GM20431 (cell line): ENCODE measurements around the gene EEA1.

Experiments
- in situ Hi-C: fragments of 300-500 bp; cut with MseI, MboI; formaldehyde crosslinking; loops from one replicate; pipeline ENCODE4 v1.15.0; 2020; ENCODE audit warnings: low sequenced_read_pairs; ENCODE audit not compliant: unreplicated experiment

EEA1 gene

DNA sequence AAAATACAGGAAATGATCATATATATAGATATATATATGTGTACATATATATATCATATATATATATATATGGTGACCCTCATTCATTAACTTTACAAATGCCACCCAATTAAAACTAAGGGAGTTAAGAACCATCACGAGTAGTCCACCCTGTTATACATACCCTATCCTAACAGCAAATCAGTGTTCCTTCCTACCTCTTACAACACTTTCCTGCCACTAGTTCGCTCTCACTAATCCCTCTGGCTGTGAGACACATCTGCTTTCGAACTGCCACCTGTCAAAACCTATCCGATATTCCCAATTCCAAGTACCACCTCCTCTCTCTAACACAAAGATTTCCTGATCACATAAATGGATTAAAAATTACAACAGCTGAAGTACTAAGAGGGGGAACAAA, 100.5 kb downstream of the EEA1 start:
- in situ Hi-C loops: no loop called here

DNA sequence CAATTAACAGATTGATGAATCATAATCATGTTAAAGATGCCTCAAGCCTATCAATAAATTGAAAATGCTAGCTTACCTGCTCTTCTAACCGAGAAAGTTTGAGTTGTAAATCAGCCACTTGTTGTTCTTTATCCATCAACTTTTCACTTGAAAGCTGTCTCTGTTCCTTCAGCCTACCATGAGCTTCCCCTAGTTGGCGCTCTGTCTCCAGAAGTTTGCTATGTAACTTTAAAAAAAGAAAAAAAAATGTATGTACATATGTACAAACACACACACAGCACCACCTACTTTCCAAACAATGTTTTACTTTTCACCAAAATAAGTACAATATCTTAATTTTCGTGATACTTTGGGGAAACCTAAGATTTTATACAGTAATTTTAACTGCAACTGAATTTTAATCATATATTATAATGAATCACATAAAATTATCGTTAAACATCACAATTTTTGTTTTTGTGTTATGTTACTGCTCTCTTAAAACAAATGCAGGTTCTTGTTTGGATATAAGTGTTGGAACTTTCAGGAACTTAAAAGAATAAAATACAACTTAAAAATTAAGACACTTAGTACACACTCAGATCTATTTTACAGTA, 101.2 kb downstream of the EEA1 start:
- in situ Hi-C loops: no loop called here

DNA sequence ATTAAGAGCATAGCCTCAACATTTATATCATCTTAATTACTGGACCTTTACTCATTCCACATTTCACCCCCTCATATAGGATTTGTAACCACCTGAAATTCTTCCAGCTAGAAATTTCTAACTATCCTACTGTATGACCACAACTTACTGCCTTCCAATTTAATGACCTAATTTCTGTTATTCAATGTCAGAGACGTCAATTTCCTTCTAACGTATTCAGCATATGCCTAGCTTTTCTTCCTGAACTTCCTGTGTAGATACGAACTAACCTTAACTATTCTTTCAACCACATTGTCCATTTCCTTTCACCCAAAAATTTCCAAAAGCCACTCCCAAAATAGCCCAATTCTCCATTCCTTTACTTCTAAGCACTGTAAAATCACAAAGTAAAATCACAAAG, 108.0 kb downstream of the EEA1 start:
- in situ Hi-C loops: no loop called here

DNA sequence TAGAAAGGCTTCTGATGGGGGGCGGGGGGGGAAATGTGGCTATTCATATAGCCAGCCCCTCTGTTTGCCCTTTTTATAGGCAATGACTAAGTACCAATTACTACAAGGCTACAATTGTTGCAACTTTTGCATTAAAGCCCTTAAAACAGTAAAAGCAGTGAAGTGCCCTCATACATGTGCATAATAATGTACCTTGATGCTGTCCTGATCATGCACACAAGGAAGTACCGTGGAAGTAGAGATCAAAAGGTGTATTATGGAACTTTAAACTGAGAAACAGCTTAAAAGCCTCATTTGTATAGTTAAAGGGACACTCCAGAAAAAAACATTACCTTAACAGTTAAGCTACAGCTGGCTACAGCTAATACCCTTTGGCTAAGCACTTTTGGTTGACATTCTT, 114.5 kb downstream of the EEA1 start:
- in situ Hi-C loops: no loop called here

DNA sequence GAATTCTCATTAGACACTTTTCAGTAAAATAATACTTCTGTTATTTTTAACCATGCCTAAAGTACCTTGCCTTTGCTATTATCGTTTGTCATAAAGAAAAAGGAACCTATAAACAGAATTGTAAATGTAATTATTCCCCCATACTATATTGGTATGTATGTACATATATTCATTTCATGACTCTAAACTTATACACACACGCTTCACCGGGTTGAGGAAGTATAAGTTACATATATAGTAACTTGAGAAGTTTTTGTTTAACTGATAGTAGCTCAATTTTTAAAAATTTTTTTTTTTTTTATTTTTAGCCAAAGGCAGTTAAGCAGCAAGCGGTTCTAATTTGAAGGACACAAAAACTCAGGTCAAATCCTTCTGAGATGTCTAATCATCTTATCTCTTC, 118.7 kb downstream of the EEA1 start:
- in situ Hi-C loops: no loop called here

DNA sequence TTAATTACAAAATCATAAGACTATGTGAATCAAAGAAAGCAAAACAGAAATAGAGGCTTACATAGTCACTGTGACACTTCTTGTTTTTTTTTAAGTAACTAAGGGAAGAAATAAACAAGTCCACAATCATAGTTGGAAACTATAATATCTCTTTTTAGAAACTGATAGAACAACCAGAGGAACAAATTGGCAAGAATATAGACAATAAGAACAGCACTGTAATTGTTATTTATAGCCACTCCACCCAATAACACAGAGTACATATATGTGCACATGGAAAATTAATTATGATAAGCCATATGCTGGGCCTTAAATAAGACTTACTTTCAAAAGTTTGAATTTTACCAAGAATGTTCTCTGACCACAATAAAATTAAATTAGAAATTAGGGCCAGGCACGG, 125.2 kb downstream of the EEA1 start:
- in situ Hi-C loops: no loop called here

DNA sequence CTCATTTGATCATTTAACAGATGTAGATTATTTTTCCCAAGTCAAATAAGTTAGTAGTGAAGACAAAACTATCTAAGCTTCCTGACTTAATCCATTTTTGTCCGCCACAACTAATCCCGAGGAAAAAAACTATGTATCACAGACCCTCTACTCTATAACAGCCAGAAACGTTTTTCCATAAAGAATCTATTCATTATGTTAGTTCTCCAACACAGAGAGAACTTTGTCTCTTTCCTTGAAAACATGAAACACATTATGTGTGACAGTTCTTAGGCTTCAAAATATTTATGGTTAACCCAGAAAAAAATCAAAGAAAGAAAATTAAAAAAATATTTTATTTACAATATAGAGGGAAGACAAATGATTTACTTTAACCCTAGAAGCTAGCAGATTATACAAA, 126.2 kb downstream of the EEA1 start:
- in situ Hi-C loops: no loop called here

DNA sequence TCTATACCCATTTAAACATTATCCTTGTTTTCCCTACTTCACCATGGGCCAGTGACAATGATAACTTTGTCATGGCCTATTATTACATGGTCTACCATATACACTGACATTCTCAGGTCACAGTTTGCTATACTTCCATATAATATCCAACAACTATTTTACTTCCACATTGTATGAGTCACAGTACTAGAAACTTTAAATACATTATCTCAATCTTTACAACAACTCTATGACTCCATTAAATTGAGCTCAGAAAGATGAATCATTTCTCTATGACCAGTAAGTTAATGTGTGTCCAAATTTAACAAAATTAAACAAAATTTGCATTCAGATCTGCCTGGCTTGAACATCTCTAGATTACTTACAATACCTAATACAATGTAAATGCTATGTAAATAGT, 132.4 kb downstream of the EEA1 start:
- in situ Hi-C loops: loop anchor here (25.0 kb wide), 1 partner anchor 616 kb away; no protein-coding TSS in a partner anchor

DNA sequence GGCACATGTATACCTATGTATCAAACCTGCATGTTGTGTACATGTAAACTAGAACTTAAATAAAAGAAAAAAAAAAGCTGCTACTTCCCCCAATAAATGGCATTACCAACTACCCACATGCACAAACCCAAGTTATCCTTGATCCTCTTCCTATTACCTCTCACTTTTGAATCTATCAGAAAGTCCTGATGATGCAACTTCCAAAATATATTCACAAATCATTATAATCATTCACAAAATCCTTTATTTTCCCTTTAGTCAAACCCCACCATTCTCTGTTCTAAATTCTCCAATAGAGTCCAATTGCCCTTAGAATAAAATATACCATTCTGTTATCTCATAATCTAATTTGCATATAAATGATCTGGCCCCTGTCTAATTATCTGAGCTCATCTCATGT, 134.3 kb downstream of the EEA1 start:
- in situ Hi-C loops: loop anchor here (25.0 kb wide), 1 partner anchor 617 kb away; no protein-coding TSS in a partner anchor

DNA sequence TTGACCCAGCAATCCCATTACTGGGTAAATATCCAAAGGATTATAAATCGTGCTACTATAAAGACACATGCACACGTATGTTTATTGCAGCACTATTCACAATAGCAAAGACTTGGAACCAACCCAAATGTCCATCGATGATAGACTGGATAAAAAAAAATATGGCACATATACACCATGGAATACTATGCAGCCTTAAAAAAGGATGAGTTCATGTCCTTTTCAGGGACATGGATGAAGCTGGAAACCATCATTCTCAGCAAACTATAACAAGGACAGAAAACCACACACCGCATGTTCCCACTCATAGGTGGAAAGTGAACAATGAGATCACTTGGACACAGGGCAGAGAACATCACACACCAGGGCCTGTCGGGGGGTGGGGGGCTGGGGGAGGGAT, 134.7 kb downstream of the EEA1 start:
- in situ Hi-C loops: loop anchor here (25.0 kb wide), 1 partner anchor 618 kb away; no protein-coding TSS in a partner anchor

DNA sequence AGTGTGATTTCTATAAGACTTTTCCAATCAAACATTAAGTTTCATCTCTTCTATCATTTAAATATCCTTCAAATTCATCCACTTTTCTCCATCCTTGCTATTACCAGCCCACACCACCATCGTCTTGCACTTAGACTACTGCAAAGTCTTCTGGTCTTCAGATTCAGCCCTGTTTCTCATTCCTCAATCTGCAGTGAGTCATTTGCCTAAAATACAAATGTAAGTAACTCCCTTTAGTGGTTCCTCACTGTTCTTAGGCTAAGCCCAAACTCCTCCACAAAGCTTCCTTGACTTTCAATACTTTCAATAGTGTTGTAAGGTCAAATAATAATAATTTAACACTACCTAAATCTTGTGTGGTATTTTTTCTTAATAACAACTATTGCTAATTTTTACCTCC, 143.1 kb downstream of the EEA1 start:
- in situ Hi-C loops: loop anchor here (25.0 kb wide), 1 partner anchor 626 kb away; no protein-coding TSS in a partner anchor

DNA sequence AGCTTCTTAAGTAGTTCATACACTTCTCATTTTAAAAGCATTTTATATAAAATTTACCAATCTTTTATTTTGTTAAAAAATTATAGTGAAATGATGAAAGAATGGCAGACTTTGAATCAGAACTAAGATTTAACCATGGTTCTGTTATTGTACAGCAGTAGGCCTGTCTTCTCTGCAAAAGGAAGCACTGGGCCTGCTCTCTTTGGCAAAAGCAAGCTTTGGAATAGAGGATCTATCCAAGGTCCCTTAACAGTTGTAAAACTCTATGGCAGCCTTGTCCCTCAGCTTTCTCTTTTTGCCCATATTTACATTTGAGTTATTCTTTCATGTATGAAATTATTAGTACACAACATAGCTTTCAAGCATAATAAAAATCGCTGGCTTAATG, 143.5 kb downstream of the EEA1 start:
- in situ Hi-C loops: loop anchor here (25.0 kb wide), 1 partner anchor 627 kb away; no protein-coding TSS in a partner anchor

DNA sequence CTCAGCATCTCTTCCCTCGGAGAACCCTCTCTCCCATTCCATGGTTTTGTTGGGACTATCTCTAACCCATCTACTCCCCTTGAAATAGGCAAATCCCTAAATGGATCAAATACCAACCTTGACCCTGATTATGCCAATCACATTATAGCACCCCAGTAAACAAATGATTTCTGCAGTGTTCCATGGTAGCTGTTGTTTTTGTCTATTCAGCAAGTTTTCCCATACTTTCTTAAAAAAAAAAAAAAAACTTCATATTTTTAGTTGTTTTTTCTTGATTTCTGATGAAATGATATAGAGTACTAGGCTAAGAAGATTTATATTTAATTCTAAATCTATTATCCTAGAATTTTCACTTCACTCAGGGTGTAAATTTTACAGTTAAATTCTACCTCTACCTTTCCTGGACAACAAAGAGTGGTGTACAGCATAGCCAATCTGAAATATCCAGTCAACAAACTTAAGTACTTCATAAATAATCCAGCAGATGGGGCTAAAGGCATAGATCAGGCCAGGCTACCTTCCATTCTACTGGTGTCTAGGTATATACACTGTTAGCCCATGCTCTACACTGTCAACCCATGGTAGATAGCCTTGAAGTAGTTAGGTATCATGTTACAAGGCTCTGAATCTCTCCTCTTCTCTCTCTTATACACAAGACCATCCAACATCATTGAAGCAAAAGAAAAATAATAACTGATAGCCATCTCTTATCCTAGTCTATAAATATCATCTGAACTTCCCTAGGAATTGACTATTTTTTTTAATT, 144.1 kb downstream of the EEA1 start:
- in situ Hi-C loops: loop anchor here (25.0 kb wide), 1 partner anchor 627 kb away; no protein-coding TSS in a partner anchor

DNA sequence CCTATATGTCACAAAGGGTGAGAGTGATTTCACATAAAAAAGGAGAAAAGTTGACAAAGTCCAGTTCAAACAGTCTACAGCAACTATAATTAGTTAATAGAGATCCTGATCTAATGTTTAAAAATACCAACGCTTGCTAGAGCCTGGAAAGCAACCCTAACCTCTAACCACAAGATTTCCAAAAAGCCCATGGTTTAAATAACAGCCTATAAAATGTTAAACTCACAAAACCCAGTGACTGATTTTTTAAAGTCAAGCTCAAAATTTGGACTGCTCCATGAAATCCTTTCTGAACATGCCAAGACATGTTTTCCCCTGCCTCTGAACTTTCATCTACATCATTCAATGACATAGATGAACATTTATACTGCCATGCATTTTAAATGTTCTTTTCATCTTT, 144.7 kb downstream of the EEA1 start:
- in situ Hi-C loops: loop anchor here (25.0 kb wide), 1 partner anchor 628 kb away; no protein-coding TSS in a partner anchor

DNA sequence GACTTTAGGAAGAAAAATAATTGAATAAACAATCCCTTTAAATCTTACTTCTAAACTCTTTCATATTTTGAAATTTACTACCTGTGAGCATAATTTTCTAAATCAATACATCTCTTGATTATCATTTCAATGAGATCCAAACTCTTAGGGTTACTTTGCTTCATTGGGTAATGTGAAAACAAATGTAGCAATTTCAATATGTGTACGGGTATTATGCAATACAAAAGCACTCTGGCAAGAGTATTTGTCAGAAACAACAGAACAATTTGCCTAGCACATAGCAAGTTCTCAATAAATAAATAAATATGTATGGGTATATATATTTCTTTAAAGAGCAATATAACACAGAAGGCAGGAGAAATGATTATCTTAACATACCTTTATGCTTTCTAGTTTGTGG, 149.2 kb downstream of the EEA1 start:
- in situ Hi-C loops: loop anchor here (25.0 kb wide), 1 partner anchor 632 kb away; no protein-coding TSS in a partner anchor

DNA sequence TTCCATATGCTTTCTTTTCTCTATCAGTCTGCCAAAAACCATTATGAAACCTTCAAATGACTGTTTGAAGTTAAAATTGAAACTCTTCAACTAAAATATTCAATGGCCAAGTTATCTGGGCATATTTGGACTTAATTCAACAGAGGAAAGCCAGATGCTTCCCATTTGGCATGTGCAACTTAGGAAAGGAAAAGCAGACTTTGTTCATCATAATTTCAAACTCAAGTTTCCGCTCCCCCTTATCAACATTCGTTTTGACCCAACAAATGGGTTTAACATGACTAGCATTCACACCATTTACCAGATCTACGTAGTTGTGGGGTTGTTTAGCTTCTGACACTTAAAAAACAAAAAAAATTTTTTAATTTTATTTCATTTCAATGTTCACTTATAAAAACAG, 150.6 kb downstream of the EEA1 start:
- in situ Hi-C loops: loop anchor here (25.0 kb wide), 1 partner anchor 634 kb away; no protein-coding TSS in a partner anchor

DNA sequence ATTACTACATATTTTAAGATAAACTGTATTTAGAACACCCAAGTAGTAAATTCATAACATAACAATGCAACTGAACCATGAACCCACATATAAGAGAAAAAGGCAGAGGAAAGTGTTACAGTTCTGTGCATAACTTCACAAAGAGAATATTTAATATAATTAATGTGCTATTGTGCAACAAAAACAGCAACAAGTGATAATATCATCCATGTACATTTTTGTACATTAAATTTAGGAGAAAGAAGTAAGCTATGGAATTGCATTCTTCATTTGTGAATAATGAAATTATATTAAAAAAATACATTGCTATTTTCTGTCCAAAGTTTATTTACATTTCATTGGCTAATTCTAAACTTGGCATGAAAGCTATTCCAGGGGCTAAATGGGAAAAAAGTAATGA, 153.7 kb downstream of the EEA1 start:
- in situ Hi-C loops: loop anchor here (25.0 kb wide), 1 partner anchor 637 kb away; no protein-coding TSS in a partner anchor

DNA sequence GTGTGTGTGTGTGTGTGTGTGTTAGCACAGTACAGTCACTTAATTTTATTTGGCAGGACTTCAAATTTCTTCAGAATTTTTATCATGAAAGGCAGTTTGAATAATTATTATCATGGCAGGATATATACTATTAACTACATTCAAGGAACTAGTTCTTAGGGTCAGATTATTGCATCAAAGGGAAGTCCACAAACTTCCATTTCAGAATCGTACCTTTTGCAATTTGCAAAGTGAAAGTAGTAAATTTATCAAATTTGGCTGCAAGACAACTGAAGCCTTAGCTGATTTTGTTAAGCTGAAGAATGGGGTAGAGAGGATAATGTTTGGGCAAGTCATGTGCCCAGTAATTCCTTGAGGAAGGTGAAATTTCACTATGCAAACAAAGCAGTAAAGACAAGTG, 158.1 kb downstream of the EEA1 start:
- in situ Hi-C loops: no loop called here

DNA sequence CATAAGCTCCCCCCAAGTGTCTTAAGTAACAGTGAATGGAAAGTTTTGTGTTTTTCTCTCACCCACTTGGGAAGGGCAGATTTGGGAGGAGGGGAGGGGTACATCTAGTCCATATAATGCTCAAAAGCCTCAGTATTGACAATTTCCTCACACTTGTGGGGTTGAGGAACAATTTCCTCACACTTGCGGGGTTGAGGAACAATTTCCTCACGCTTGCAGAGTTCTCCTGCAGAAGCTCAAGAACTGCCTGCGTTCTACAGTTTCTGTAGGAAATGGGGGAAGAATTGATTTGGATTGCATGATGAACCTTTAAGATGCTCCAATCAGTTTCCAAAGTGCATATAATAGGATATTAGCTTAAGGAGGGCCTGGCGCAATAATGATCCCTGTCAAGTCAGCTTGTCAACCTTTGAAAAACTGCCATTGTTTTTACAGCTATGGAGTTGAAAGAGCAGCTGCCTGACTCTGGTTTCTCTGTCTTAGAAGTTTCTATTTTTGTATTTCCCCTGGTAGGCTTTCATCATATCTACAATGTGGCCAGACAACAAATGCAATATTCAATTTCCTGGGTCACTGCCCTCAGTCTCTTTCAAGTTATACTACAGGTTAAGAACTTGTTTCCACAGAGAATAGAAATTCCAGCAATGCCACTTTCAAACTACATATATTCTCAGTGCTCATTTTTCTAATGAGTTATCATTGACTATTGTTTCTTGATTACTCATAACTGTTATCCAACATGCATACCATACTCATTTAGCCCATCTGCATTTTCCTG, 159.8 kb downstream of the EEA1 start:
- in situ Hi-C loops: no loop called here

DNA sequence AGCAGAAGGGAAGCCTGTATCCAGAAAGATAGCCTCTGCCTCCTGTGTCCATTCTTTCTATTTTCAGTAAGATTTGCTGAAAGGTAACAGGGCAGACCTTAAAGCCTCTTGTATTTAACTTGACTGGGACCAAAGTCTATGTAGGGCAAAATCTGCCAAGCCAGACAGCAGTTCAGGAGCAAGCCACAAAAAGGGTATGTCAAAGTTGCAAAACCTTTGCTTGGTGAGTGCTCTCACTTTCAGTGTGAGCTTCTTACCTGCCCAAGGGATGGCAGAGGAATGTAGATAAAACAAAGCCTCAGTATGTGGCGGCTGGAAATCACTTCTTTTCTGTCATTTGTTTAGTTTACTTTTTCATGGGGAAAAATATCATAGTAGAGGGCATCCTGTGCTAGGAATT, 163.2 kb downstream of the EEA1 start:
- in situ Hi-C loops: no loop called here

DNA sequence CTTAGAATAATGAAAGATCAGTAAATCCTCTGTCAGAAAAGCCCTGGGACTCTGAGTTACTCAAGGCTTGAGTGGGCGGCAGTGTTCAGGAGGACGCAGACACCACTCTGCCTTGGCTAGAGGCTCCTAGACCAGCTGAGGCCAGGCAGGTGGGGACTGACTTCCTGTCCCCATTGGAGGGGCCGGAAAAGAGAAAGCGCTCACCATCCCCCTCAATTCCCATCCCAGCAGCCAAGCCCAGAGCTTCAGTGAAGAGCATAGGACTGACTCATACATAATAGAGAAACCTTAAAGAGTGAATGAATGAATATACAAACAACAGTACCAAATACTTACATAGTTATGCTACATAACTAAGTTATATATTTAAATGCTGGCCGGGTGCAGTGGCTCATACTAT, 164.3 kb downstream of the EEA1 start:
- in situ Hi-C loops: no loop called here
